Embryonic facial prominence (tissue), 1 donor: ENCODE results near the gene ANLN.

Experiments
- DNase-seq: peaks from one replicate; pipeline ENCODE4 v3.0.0-alpha.2; 2016; ENCODE audit errors: extremely low spot score

ANLN gene

GRCh38 chr7:36408589-36408988 is 18.9 kb downstream of the ANLN start:
- no peak for DNase-seq

GRCh38 chr7:36409180-36409579 is 19.5 kb downstream of the ANLN start:
- no peak for DNase-seq

GRCh38 chr7:36415144-36415543 is 25.5 kb downstream of the ANLN start:
- no peak for DNase-seq

GRCh38 chr7:36416251-36416650 is 26.6 kb downstream of the ANLN start:
- DNase-seq: no peak

GRCh38 chr7:36420307-36420706 is 30.6 kb downstream of the ANLN start:
- no peak for DNase-seq

GRCh38 chr7:36422072-36422471 is 32.4 kb downstream of the ANLN start:
- DNase-seq: no peak

GRCh38 chr7:36423633-36424032 is 34.0 kb downstream of the ANLN start:
- no peak for DNase-seq

GRCh38 chr7:36430186-36430585 is 40.5 kb downstream of the ANLN start:
- no peak for DNase-seq

- DNase-seq: no peak
Measured at GRCh38 chr7:36430881-36431280, 41.2 kb downstream of the ANLN start.

- no peak for DNase-seq
Measured at GRCh38 chr7:36438211-36438610, 48.5 kb downstream of the ANLN start.

- no peak for DNase-seq
Measured at GRCh38 chr7:36439624-36440023, 50.0 kb downstream of the ANLN start.

GRCh38 chr7:36440880-36441279 is 51.2 kb downstream of the ANLN start:
- DNase-seq: no peak

- no peak for DNase-seq
Measured at GRCh38 chr7:36441344-36442022, 51.8 kb downstream of the ANLN start.

GRCh38 chr7:36448781-36449379 is 59.2 kb downstream of the ANLN start:
- no peak for DNase-seq

GRCh38 chr7:36449685-36450084 is 60.0 kb downstream of the ANLN start:
- no peak for DNase-seq

- no peak for DNase-seq
Measured at GRCh38 chr7:36453769-36454168, 64.1 kb downstream of the ANLN start.

GRCh38 chr7:36455646-36456045 is 66.0 kb downstream of the ANLN start:
- no peak for DNase-seq

- no peak for DNase-seq
Measured at GRCh38 chr7:36456138-36456537, 66.5 kb downstream of the ANLN start.

GRCh38 chr7:36456548-36456947 is 66.9 kb downstream of the ANLN start:
- DNase-seq: no peak

GRCh38 chr7:36459236-36459960 is 69.7 kb downstream of the ANLN start:
- DNase-seq: no peak

- DNase-seq: no peak
Measured at GRCh38 chr7:36460811-36461429, 71.3 kb downstream of the ANLN start.

GRCh38 chr7:36462551-36463137 is 73.0 kb downstream of the ANLN start:
- no peak for DNase-seq
